IMR-90 (cell line): ENCODE measurements around the gene TOGARAM1. TPM values are rescaled to one million over a fixed set of nuclear protein-coding genes. Genes with fewer than 3 reads are reported as not detected.

ENCODE experiments used
- ATAC-seq: fragments of 200-7000 bp; cut with Tn5 transposase; 2 replicates; pipeline ENCODE4 v1.9.1; 2020; ENCODE audit warnings: low read depth, mild to moderate bottlenecking, moderate library complexity
- BruUV-seq: library from RNA; stranded (reverse); fragments of 400-500 nt; replicated peaks from 2 replicates; lab custom pipeline; 2021; lab: Mats Ljungman, UMichigan
- CTCF ChIA-PET: fragments of 300-600 bp; formaldehyde crosslinking; extraction: SDS; loops from one replicate; lab custom pipeline; 2021; ENCODE audit warnings: antibody characterized with exemption; lab: Yijun Ruan, JAX
- POLR2A ChIA-PET: fragments of 300-600 bp; sonication (Branson Sonifier 250); formaldehyde crosslinking; loops from one replicate; lab custom pipeline; 2022; ENCODE audit warnings: antibody characterized with exemption; ENCODE audit not compliant: unreplicated experiment; lab: Charles Lee
- DNase-seq: peaks from one replicate; pipeline ENCODE4 v3.0.0; 2013
- H2AFZ ChIP-seq: replicated peaks from 2 replicates; pipeline ENCODE3; 2013; ENCODE audit warnings: low read length, mild to moderate bottlenecking; ENCODE audit not compliant: poor library complexity
- H2AK5ac ChIP-seq: 2 replicates; pipeline ENCODE4 v1.6.1; 2013; ENCODE audit warnings: low read depth, low read length, inconsistent platforms
- H2AK9ac ChIP-seq: replicated peaks from 2 replicates; pipeline ENCODE3; 2013; ENCODE audit warnings: mild to moderate bottlenecking, low read depth, low read length, moderate library complexity; ENCODE audit not compliant: poor library complexity
- H2BK120ac ChIP-seq: 2 replicates; pipeline ENCODE4 v1.6.1; 2013; ENCODE audit warnings: low read depth, low read length, inconsistent platforms
- H2BK15ac ChIP-seq: 3 replicates; pipeline ENCODE4 v1.6.1; 2013; ENCODE audit warnings: low read depth, low read length, inconsistent platforms
- H2BK20ac ChIP-seq: 2 replicates; pipeline ENCODE4 v1.6.1; 2013; ENCODE audit warnings: low read depth, mild to moderate bottlenecking, inconsistent platforms, low read length, moderate library complexity
- H2BK5ac ChIP-seq: 2 replicates; pipeline ENCODE4 v1.6.1; 2013; ENCODE audit warnings: mild to moderate bottlenecking, low read depth, low read length, inconsistent platforms; ENCODE audit not compliant: poor library complexity, severe bottlenecking
- H3K14ac ChIP-seq: replicated peaks from 2 replicates; pipeline ENCODE4 v1.6.1; 2013; ENCODE audit warnings: low read depth, low read length, inconsistent platforms
- H3K18ac ChIP-seq: 2 replicates; pipeline ENCODE4 v1.6.1; 2013; ENCODE audit warnings: low read depth, low read length, control low read depth
- H3K23ac ChIP-seq: 2 replicates; pipeline ENCODE4 v1.6.1; 2013; ENCODE audit warnings: low read depth, low read length, inconsistent platforms
- H3K27ac ChIP-seq: 2 replicates; pipeline ENCODE4 v1.5.1; 2013; ENCODE audit warnings: mild to moderate bottlenecking, control low read depth, low read length; ENCODE audit not compliant: insufficient read depth
- H3K27me3 ChIP-seq: 2 replicates; pipeline ENCODE4 v1.6.1; 2013; ENCODE audit warnings: low read length; ENCODE audit not compliant: control insufficient read depth, insufficient read depth
- H3K36me3 ChIP-seq: 2 replicates; pipeline ENCODE4 v1.6.1; 2013; ENCODE audit warnings: low read length, mixed read lengths; ENCODE audit not compliant: control insufficient read depth, insufficient read depth
- H3K4ac ChIP-seq: 2 replicates; pipeline ENCODE4 v1.6.1; 2013; ENCODE audit warnings: low read depth, low read length, inconsistent platforms
- H3K4me1 ChIP-seq: 2 replicates; pipeline ENCODE4 v1.6.1; 2013; ENCODE audit warnings: low read length, mixed read lengths; ENCODE audit not compliant: control insufficient read depth, insufficient read depth
- H3K4me2 ChIP-seq: 2 replicates; pipeline ENCODE4 v1.6.1; 2013; ENCODE audit warnings: low read depth, mild to moderate bottlenecking, control low read depth, low read length, moderate library complexity
- H3K4me3 ChIP-seq: 2 replicates; pipeline ENCODE4 v1.5.1; 2013; ENCODE audit warnings: low read depth, mild to moderate bottlenecking, control low read depth, low read length, moderate library complexity; ENCODE audit not compliant: insufficient read depth
- H3K56ac ChIP-seq: 2 replicates; pipeline ENCODE4 v1.6.1; 2013; ENCODE audit warnings: low read length, inconsistent platforms; ENCODE audit not compliant: insufficient read depth; ENCODE audit errors: extremely low read depth
- H3K79me1 ChIP-seq, 2 experiments: 2 replicates each; pipeline ENCODE4 v1.6.1; 2013; ENCODE audit warnings: low read length in 2 of 2, inconsistent platforms in 1 of 2, low read depth in 1 of 2
- H3K9ac ChIP-seq: 2 replicates; pipeline ENCODE4 v1.6.1; 2013; ENCODE audit warnings: low read depth, low read length, control low read depth
- H3K9me1 ChIP-seq: 2 replicates; pipeline ENCODE4 v1.6.1; 2013; ENCODE audit warnings: low read length, inconsistent platforms; ENCODE audit not compliant: insufficient read depth
- H3K9me3 ChIP-seq: 2 replicates; pipeline ENCODE4 v1.6.1; 2013; ENCODE audit warnings: low read length; ENCODE audit not compliant: control insufficient read depth, insufficient read depth
- H4K20me1 ChIP-seq: 2 replicates; pipeline ENCODE4 v1.6.1; 2013; ENCODE audit warnings: low read length, inconsistent platforms; ENCODE audit not compliant: insufficient read depth
- H4K5ac ChIP-seq: 2 replicates; pipeline ENCODE4 v1.6.1; 2013; ENCODE audit warnings: mild to moderate bottlenecking, low read depth, low read length, control low read depth
- H4K8ac ChIP-seq, 2 experiments: 2 replicates each; pipeline ENCODE4 v1.6.1; 2013; ENCODE audit warnings: low read depth in 2 of 2, low read length in 2 of 2, control low read depth in 1 of 2, inconsistent platforms in 1 of 2
- H4K91ac ChIP-seq: 2 replicates; pipeline ENCODE4 v1.6.1; 2013; ENCODE audit warnings: low read depth, low read length, inconsistent platforms; ENCODE audit not compliant: insufficient read depth
- BHLHE40 ChIP-seq: fragments of 150-350 bp; IDR thresholded peaks from 2 replicates; pipeline ENCODE4 v1.6.1; 2016; ENCODE audit warnings: mild to moderate bottlenecking, low read depth, low read length
- CEBPB ChIP-seq: IDR thresholded peaks from 2 replicates; pipeline ENCODE4 v1.6.1; 2012; ENCODE audit warnings: low read depth, low read length, improper control_type of control experiment
- CHD1 ChIP-seq: IDR thresholded peaks from 2 replicates; pipeline ENCODE4 v1.6.1; 2012; ENCODE audit warnings: low read depth, low read length, improper control_type of control experiment
- FOS ChIP-seq: fragments of 150-350 bp; IDR thresholded peaks from 2 replicates; pipeline ENCODE4 v1.6.1; 2016; ENCODE audit warnings: low read depth, low read length
- MAFK ChIP-seq: IDR thresholded peaks from 2 replicates; pipeline ENCODE4 v1.6.1; 2012; ENCODE audit warnings: low read depth, low read length, improper control_type of control experiment
- MAZ ChIP-seq: IDR thresholded peaks from 2 replicates; pipeline ENCODE4 v1.6.1; 2012; ENCODE audit warnings: low read depth, mild to moderate bottlenecking, low read length, improper control_type of control experiment, moderate library complexity, borderline replicate concordance
- MXI1 ChIP-seq: IDR thresholded peaks from 2 replicates; pipeline ENCODE4 v1.6.1; 2012; ENCODE audit warnings: low read depth, mild to moderate bottlenecking, low read length, moderate library complexity, borderline replicate concordance
- NFE2L2 ChIP-seq: fragments of 150-350 bp; IDR thresholded peaks from 2 replicates; pipeline ENCODE4 v1.6.1; 2016; ENCODE audit warnings: low read depth, mild to moderate bottlenecking, low read length
- RAD21 ChIP-seq: IDR thresholded peaks from 2 replicates; pipeline ENCODE4 v1.6.1; 2012; ENCODE audit warnings: low read length, improper control_type of control experiment
- RCOR1 ChIP-seq: IDR thresholded peaks from 2 replicates; pipeline ENCODE4 v1.6.1; 2012; ENCODE audit warnings: mild to moderate bottlenecking, low read length, improper control_type of control experiment; ENCODE audit not compliant: insufficient replicate concordance
- RFX5 ChIP-seq: IDR thresholded peaks from 2 replicates; pipeline ENCODE4 v1.8.0; 2012; ENCODE audit warnings: low read depth, mild to moderate bottlenecking, low read length, moderate library complexity
- SMC3 ChIP-seq: fragments of 150-350 bp; IDR thresholded peaks from 2 replicates; pipeline ENCODE4 v1.6.1; 2016; ENCODE audit warnings: low read depth, mild to moderate bottlenecking, antibody characterized with exemption, low read length, moderate library complexity
- WGBS, 2 experiments: methylation state at CpG; one replicate each; pipeline versions ENCODE4 v1.1.5 to v1.1.7; 2013; ENCODE audit warnings: missing lambda C conversion rate in 2 of 2; ENCODE audit not compliant: insufficient read length in 1 of 2; ENCODE audit errors: extremely low coverage in 2 of 2; 5-methylcytosine and 5-hydroxymethylcytosine counted together
- dilution Hi-C: fragments of 300-500 bp; cut with HindIII; formaldehyde crosslinking; loops from one replicate; pipeline ENCODE4 v1.14.3; 2018; ENCODE audit warnings: low sequenced_read_pairs; ENCODE audit not compliant: unreplicated experiment
- in situ Hi-C: fragments of 300-500 bp; cut with MboI; formaldehyde crosslinking; loops from 3 replicates; pipeline ENCODE4 v1.14.3; 2019; ENCODE audit warnings: low sequenced_read_pairs, inconsistent platforms, mixed read lengths
- intact Hi-C: fragments of 100-400 bp; cut with micrococcal nuclease; formaldehyde crosslinking; loops from 2 replicates; pipeline ENCODE4 v1.10.0; 2022
- polyA plus RNA-seq, 3 experiments: library from polyadenylated mRNA; depleted of rRNA; stranded (reverse); fragments of >200 nt; gene quantifications; 2 replicates each; pipeline ENCODE4 v1.2.3, GENCODE V29; 2012; ENCODE audit warnings: low replicate concordance in 1 of 3
- total RNA-seq: library from RNA; depleted of rRNA; stranded (reverse); fragments of >200 nt; gene quantifications from 2 replicates; pipeline ENCODE4 v1.2.3, GENCODE V29; 2012
- TF ChIP-seq, protein P1 (sequence below): fragments of 150-350 bp; IDR thresholded peaks from 2 replicates; pipeline ENCODE4 v1.6.1; 2017; ENCODE audit warnings: mild to moderate bottlenecking, antibody characterized with exemption, low read length, low read depth
- TF ChIP-seq, protein P2 (sequence below): fragments of 150-350 bp; IDR thresholded peaks from 2 replicates; pipeline ENCODE4 v1.6.1; 2016; ENCODE audit warnings: low read depth, mild to moderate bottlenecking, low read length, moderate library complexity, borderline replicate concordance
- TF ChIP-seq, protein P3 (sequence below): conservative IDR thresholded peaks from 2 replicates; pipeline ENCODE4 v1.5.1; 2012; ENCODE audit warnings: mild to moderate bottlenecking, low read depth, low read length, improper control_type of control experiment

Gene TOGARAM1
- total and polyA plus RNA-seq, 2 of the 4 experiments (the other 2 are of a cell fraction), result 3.1 to 13.4 TPM

DNA sequence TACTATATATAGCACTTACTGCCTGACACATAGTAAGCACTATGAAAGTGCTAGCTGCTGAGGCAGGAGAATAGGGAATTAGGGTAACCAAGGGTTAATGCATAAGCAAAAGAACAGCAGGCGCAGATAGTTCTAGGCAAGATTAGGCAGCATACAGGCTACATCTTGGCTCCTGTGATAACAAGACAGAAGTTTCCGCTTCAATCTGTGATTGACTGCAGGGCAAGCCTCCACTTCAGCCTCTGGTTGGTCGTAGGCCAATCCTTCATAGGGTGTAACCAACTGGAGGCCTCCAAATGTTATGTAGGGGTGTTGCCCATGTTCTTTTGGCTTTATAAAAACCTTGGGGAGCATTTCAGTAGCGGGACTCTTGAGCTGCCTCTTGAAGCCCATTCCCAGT is 47.1 kb upstream of the TOGARAM1 start:
- Histone ChIP-seq H3K27me3 (peaks cover 3% of the 10 kb centered on the region; the same call in 1 of the 2 replicates), H3K79me1 (no peaks in the 10 kb centered on the region), H3K18ac (no peak overlapping the region), H3K23ac (no peak overlapping the region), H3K56ac (no peak overlapping the region), H3K4ac (no peak overlapping the region), H3K9ac (no peak overlapping the region), H3K4me3 (no peak overlapping the region), H3K9me1 (no peaks in the 10 kb centered on the region), H3K36me3 (no peaks in the 10 kb centered on the region), H2AFZ (peak overlapping the region; percentile 44), H2BK20ac (no peak overlapping the region), H2AK9ac (no peak overlapping the region), H2BK15ac (no peak overlapping the region), H2AK5ac (no peak overlapping the region), H3K14ac (no peak overlapping the region), H4K8ac (no peak overlapping the region), H2BK120ac (no peak overlapping the region), H4K5ac (no peak overlapping the region), H3K4me1 (0 out of 2 replicates have a peak, but pooled peaks cover 1% of the 10 kb centered on the region), H3K9me3 (no peaks in the 10 kb centered on the region), H3K4me2 (peak overlapping the region; percentile 57), H4K91ac (no peak overlapping the region), H2BK5ac (no peak overlapping the region), H3K27ac (no peak overlapping the region), H4K20me1 (no peaks in the 10 kb centered on the region)
- no TSS peak for BruUV-seq
- dilution Hi-C loops, result no loop called here
- ATAC-seq (peak; percentile 34), DNase-seq (peak; percentile 12)
- ChIA-PET POLR2A (no interaction called here), CTCF (interaction anchor here (1.6 kb wide), 1 partner anchor 14 kb away, joined by 5 read pairs; no protein-coding TSS in a partner anchor)
- in situ Hi-C loops, result loop anchor here (5.0 kb wide), 1 partner anchor 352 kb away; no protein-coding TSS in a partner anchor
- intact Hi-C loops, result loop anchor here (5.0 kb wide), 3 partner anchors 172 to 337 kb away; partner anchors contain the start of genes FANCM and MIS18BP1
- WGBS, 2 experiments, result 20% methylated on average over 1 of the region's 4 CpGs; no CpG with 5 or more reads in 1 of the 2 experiments
- TF ChIP-seq, protein P1, sequence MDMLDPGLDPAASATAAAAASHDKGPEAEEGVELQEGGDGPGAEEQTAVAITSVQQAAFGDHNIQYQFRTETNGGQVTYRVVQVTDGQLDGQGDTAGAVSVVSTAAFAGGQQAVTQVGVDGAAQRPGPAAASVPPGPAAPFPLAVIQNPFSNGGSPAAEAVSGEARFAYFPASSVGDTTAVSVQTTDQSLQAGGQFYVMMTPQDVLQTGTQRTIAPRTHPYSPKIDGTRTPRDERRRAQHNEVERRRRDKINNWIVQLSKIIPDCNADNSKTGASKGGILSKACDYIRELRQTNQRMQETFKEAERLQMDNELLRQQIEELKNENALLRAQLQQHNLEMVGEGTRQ, result no peak
- no peak for TF ChIP-seq FOS
- no peak for TF ChIP-seq RAD21
- no peak for TF ChIP-seq CEBPB
- no peak for TF ChIP-seq SMC3
- TF ChIP-seq RFX5, result no peak
- TF ChIP-seq, protein P2, sequence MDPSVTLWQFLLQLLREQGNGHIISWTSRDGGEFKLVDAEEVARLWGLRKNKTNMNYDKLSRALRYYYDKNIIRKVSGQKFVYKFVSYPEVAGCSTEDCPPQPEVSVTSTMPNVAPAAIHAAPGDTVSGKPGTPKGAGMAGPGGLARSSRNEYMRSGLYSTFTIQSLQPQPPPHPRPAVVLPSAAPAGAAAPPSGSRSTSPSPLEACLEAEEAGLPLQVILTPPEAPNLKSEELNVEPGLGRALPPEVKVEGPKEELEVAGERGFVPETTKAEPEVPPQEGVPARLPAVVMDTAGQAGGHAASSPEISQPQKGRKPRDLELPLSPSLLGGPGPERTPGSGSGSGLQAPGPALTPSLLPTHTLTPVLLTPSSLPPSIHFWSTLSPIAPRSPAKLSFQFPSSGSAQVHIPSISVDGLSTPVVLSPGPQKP, result no peak
- TF ChIP-seq RCOR1, result no peak
- no peak for TF ChIP-seq MAZ
- no peak for TF ChIP-seq NFE2L2
- TF ChIP-seq, protein P3, sequence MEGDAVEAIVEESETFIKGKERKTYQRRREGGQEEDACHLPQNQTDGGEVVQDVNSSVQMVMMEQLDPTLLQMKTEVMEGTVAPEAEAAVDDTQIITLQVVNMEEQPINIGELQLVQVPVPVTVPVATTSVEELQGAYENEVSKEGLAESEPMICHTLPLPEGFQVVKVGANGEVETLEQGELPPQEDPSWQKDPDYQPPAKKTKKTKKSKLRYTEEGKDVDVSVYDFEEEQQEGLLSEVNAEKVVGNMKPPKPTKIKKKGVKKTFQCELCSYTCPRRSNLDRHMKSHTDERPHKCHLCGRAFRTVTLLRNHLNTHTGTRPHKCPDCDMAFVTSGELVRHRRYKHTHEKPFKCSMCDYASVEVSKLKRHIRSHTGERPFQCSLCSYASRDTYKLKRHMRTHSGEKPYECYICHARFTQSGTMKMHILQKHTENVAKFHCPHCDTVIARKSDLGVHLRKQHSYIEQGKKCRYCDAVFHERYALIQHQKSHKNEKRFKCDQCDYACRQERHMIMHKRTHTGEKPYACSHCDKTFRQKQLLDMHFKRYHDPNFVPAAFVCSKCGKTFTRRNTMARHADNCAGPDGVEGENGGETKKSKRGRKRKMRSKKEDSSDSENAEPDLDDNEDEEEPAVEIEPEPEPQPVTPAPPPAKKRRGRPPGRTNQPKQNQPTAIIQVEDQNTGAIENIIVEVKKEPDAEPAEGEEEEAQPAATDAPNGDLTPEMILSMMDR, result no peak
- TF ChIP-seq MXI1, result no peak
- no peak for TF ChIP-seq MAFK
- no peak for TF ChIP-seq CHD1
- TF ChIP-seq BHLHE40, result no peak
